Activated CD4-positive, alpha-beta T cell treated with anti-CD3 and anti-CD28 coated beads, Interleukin-2, amount 10 ng/mL, durations not matched to agents 24 days and 14 days (primary cell): ENCODE results near the gene SYNGR4. TPM values are rescaled to one million over a fixed set of nuclear protein-coding genes. Genes with fewer than 3 reads are reported as not detected.
"Not testable (repeated sequence)": the region's sequence is repeated elsewhere in the genome, so short reads cannot be mapped to it uniquely, and the experiment has no call there.

Source experiments
- DNase-seq: peaks from one replicate; pipeline ENCODE4 v3.0.0; 2022
- H3K27ac Mint-ChIP-seq: one replicate; pipeline ENCODE4 v1.8.0; 2022; ENCODE audit warnings: mild to moderate bottlenecking, mixed read lengths
- H3K27me3 Mint-ChIP-seq: one replicate; pipeline ENCODE4 v1.8.0; 2022; ENCODE audit warnings: mixed read lengths
- H3K36me3 Mint-ChIP-seq: one replicate; pipeline ENCODE4 v1.8.0; 2022; ENCODE audit warnings: low read depth, mild to moderate bottlenecking, mixed read lengths
- H3K4me1 Mint-ChIP-seq: one replicate; pipeline ENCODE4 v1.8.0; 2021; ENCODE audit warnings: mixed read lengths
- H3K4me3 Mint-ChIP-seq: one replicate; pipeline ENCODE4 v1.8.0; 2022; ENCODE audit warnings: mild to moderate bottlenecking, moderate library complexity, mixed read lengths
- H3K9me3 Mint-ChIP-seq: one replicate; pipeline ENCODE4 v1.8.0; 2021; ENCODE audit warnings: mixed read lengths
- intact Hi-C: fragments of 100-400 bp; cut with micrococcal nuclease; formaldehyde crosslinking; loops from one replicate; pipeline ENCODE4 v1.15.1; 2023
- total RNA-seq: library from RNA; stranded (reverse); gene quantifications from 2 replicates; pipeline ENCODE4 v1.2.3, GENCODE V29; 2022

Gene SYNGR4
- total RNA-seq, 1 donor from 2014 or later: not detected

GRCh38 chr19:48392006-48392344 lies 27.8 kb downstream of the SYNGR4 start:
- Mint-ChIP-seq H3K4me3 (peak overlapping the region; percentile 96), H3K27me3 (peaks cover 36% of the 10 kb centered on the region), H3K4me1 (peaks cover 20% of the 10 kb centered on the region), H3K36me3 (peaks cover 17% of the 10 kb centered on the region)
- H3K27ac Mint-ChIP-seq, H3K9me3 Mint-ChIP-seq, DNase-seq: not testable (repeated sequence)
- intact Hi-C loops: loop anchor here (5.0 kb wide), 1 partner anchor 100 kb away; no protein-coding TSS in a partner anchor

- intact Hi-C loops: loop anchor here (5.0 kb wide), 1 partner anchor 99 kb away; no protein-coding TSS in a partner anchor
- H3K4me3 Mint-ChIP-seq: peak overlapping the region; percentile 49
- H3K27me3 Mint-ChIP-seq: peaks cover 46% of the 10 kb centered on the region
- no peaks in the 10 kb centered on the region for H3K9me3 Mint-ChIP-seq
- DNase-seq: no peak
- H3K27ac Mint-ChIP-seq: no peak overlapping the region
- peaks cover 16% of the 10 kb centered on the region for H3K36me3 Mint-ChIP-seq
- peaks cover 30% of the 10 kb centered on the region for H3K4me1 Mint-ChIP-seq
Measured at GRCh38 chr19:48392860-48393558, 28.8 kb downstream of the SYNGR4 start.

- intact Hi-C loops: loop anchor here (5.0 kb wide), 1 partner anchor 99 kb away; no protein-coding TSS in a partner anchor
- Mint-ChIP-seq H3K27me3 (peaks cover 47% of the 10 kb centered on the region), H3K4me1 (peaks cover 27% of the 10 kb centered on the region), H3K36me3 (peaks cover 9% of the 10 kb centered on the region), H3K9me3 (no peaks in the 10 kb centered on the region), H3K27ac (no peak within 1 kb of the TSS), H3K4me3 (peak within 1 kb of the TSS; percentile 49)
- peak; percentile 74 for DNase-seq
Measured at GRCh38 chr19:48393559-48394330, 29.6 kb downstream of the SYNGR4 start, which contains the start of gene GRIN2D. Gene GRIN2D (plus strand): TSS chr19:48393668. CDS start chr19:48398393, 4,725 bp downstream.

- Mint-ChIP-seq H3K4me3 (peak overlapping the region; percentile 42), H3K9me3 (peaks cover 2% of the 10 kb centered on the region), H3K27me3 (peaks cover 47% of the 10 kb centered on the region), H3K27ac (no peak overlapping the region), H3K36me3 (peaks cover 7% of the 10 kb centered on the region), H3K4me1 (peaks cover 33% of the 10 kb centered on the region)
- DNase-seq: no peak
- intact Hi-C loops: loop anchor here (5.0 kb wide), 1 partner anchor 98 kb away; no protein-coding TSS in a partner anchor
Measured at GRCh38 chr19:48394331-48395169, 30.4 kb downstream of the SYNGR4 start.

- DNase-seq: no peak
- intact Hi-C loops: no loop called here
- no peak overlapping the region for H3K27ac Mint-ChIP-seq
- H3K9me3 Mint-ChIP-seq: peaks cover 3% of the 10 kb centered on the region
- H3K27me3 Mint-ChIP-seq: peaks cover 47% of the 10 kb centered on the region
- peaks cover 36% of the 10 kb centered on the region for H3K4me1 Mint-ChIP-seq
- no peak overlapping the region for H3K4me3 Mint-ChIP-seq
- peaks cover 7% of the 10 kb centered on the region for H3K36me3 Mint-ChIP-seq
Measured at GRCh38 chr19:48395170-48395455, 30.9 kb downstream of the SYNGR4 start.

- intact Hi-C loops: no loop called here
- Mint-ChIP-seq H3K36me3 (peaks cover 6% of the 10 kb centered on the region), H3K4me1 (peaks cover 37% of the 10 kb centered on the region), H3K9me3 (peaks cover 3% of the 10 kb centered on the region), H3K27ac (no peak overlapping the region), H3K4me3 (peak overlapping the region; percentile 14), H3K27me3 (peaks cover 47% of the 10 kb centered on the region)
- DNase-seq: no peak
Measured at GRCh38 chr19:48395499-48395898, 31.3 kb downstream of the SYNGR4 start.

- Mint-ChIP-seq H3K27ac (no peak overlapping the region), H3K4me1 (peaks cover 37% of the 10 kb centered on the region), H3K4me3 (peak overlapping the region; percentile 14), H3K36me3 (peaks cover 6% of the 10 kb centered on the region), H3K27me3 (peaks cover 47% of the 10 kb centered on the region), H3K9me3 (peaks cover 3% of the 10 kb centered on the region)
- DNase-seq: no peak
- intact Hi-C loops: no loop called here
Measured at GRCh38 chr19:48396016-48396823, 32.1 kb downstream of the SYNGR4 start.

GRCh38 chr19:48396824-48397176 lies 32.6 kb downstream of the SYNGR4 start:
- DNase-seq: no peak
- intact Hi-C loops: no loop called here
- H3K36me3 Mint-ChIP-seq: peaks cover 6% of the 10 kb centered on the region
- no peak overlapping the region for H3K27ac Mint-ChIP-seq
- H3K27me3 Mint-ChIP-seq: peaks cover 44% of the 10 kb centered on the region
- H3K4me3 Mint-ChIP-seq: no peak overlapping the region
- peaks cover 3% of the 10 kb centered on the region for H3K9me3 Mint-ChIP-seq
- H3K4me1 Mint-ChIP-seq: peaks cover 34% of the 10 kb centered on the region

- H3K4me3 Mint-ChIP-seq: peak overlapping the region; percentile 94
- peaks cover 3% of the 10 kb centered on the region for H3K9me3 Mint-ChIP-seq
- peaks cover 42% of the 10 kb centered on the region for H3K27me3 Mint-ChIP-seq
- intact Hi-C loops: loop anchor here (2.0 kb wide), 1 partner anchor 77 kb away; a partner anchor contains a TSS
- H3K4me1 Mint-ChIP-seq: peaks cover 34% of the 10 kb centered on the region
- DNase-seq: no peak
- H3K27ac Mint-ChIP-seq: peak overlapping the region; percentile 82
- peaks cover 6% of the 10 kb centered on the region for H3K36me3 Mint-ChIP-seq
Measured at GRCh38 chr19:48397263-48398101, 33.3 kb downstream of the SYNGR4 start.

- Mint-ChIP-seq H3K27me3 (peaks cover 36% of the 10 kb centered on the region), H3K4me1 (peaks cover 34% of the 10 kb centered on the region), H3K4me3 (peak overlapping the region; percentile 94), H3K36me3 (peaks cover 6% of the 10 kb centered on the region), H3K9me3 (peaks cover 3% of the 10 kb centered on the region), H3K27ac (peak overlapping the region; percentile 82)
- intact Hi-C loops: loop anchor here (2.0 kb wide), 1 partner anchor 77 kb away; a partner anchor contains a TSS
- no peak for DNase-seq
Measured at GRCh38 chr19:48398102-48398374, 33.9 kb downstream of the SYNGR4 start.

GRCh38 chr19:48398375-48399235 lies 34.4 kb downstream of the SYNGR4 start:
- intact Hi-C loops: loop anchor here (1.0 to 2.0 kb wide), 3 partner anchors 7 to 78 kb away; partner anchors contain the start of gene KDELR1
- DNase-seq: peak; percentile 96
- peaks cover 35% of the 10 kb centered on the region for H3K27me3 Mint-ChIP-seq
- peaks cover 6% of the 10 kb centered on the region for H3K36me3 Mint-ChIP-seq
- H3K4me3 Mint-ChIP-seq: peak overlapping the region; percentile 94
- H3K4me1 Mint-ChIP-seq: peaks cover 36% of the 10 kb centered on the region
- H3K27ac Mint-ChIP-seq: peak overlapping the region; percentile 64
- peaks cover 3% of the 10 kb centered on the region for H3K9me3 Mint-ChIP-seq
